GM12878 (cell line): ENCODE results near the gene KIF21B. TPM values are rescaled to one million over a fixed set of nuclear protein-coding genes. Genes with fewer than 3 reads are reported as not detected.

ENCODE experiments used
- ATAC-seq: fragments of 200-7000 bp; cut with Tn5 transposase; 3 replicates; pipeline ENCODE4 v1.9.1; 2020; ENCODE audit warnings: mild to moderate bottlenecking, moderate library complexity
- BruUV-seq: library from RNA; stranded (reverse); fragments of 400-500 nt; replicated peaks from 2 replicates; lab custom pipeline; 2021; lab: Mats Ljungman, UMichigan
- CTCF ChIA-PET: fragments of 300-600 bp; sonication (Branson Sonifier 250); formaldehyde crosslinking; extraction: SDS; loops from one replicate; lab custom pipeline; 2021; ENCODE audit warnings: inconsistent platforms; lab: Yijun Ruan, JAX
- POLR2A ChIA-PET: fragments of 350-600 bp; formaldehyde crosslinking; extraction: SDS; loops from one replicate; lab custom pipeline; 2021; ENCODE audit warnings: inconsistent platforms; lab: Charles Lee
- RAD21 ChIA-PET: fragments of 300-600 bp; sonication (Branson Sonifier 250); formaldehyde crosslinking; loops from one replicate; lab custom pipeline; 2023; ENCODE audit warnings: antibody characterized with exemption; ENCODE audit not compliant: unreplicated experiment; lab: Charles Lee
- SMC1A ChIA-PET: fragments of 300-600 bp; sonication (Branson Sonifier 250); formaldehyde crosslinking; loops from one replicate; lab custom pipeline; 2023; ENCODE audit not compliant: unreplicated experiment, uncharacterized antibody; lab: Charles Lee
- DNase-seq: peaks from one replicate; pipeline ENCODE4 v3.0.0-alpha.2; 2011; ENCODE audit warnings: low read depth, low spot score
- FAIRE-seq: peaks from 3 replicates; lab custom pipeline; 2011; peaks lifted over from hg19 to GRCh38; lab: Jason Lieb, UNC
- H2AFZ ChIP-seq: 2 replicates; pipeline ENCODE4 v1.6.0; 2011; ENCODE audit warnings: low read depth, low read length, control low read depth; ENCODE audit not compliant: control insufficient read depth
- H3K27ac ChIP-seq: 2 replicates; pipeline ENCODE4 v1.5.1; 2011; ENCODE audit warnings: control low read depth; ENCODE audit not compliant: control insufficient read depth, insufficient read depth
- H3K27me3 ChIP-seq, 2 experiments: replicated peaks in 1 of 2; 2 replicates each; pipeline versions ENCODE4 v1.6.0 to v1.6.1; 2011; ENCODE audit warnings: low read length in 1 of 2; ENCODE audit not compliant: control insufficient read depth in 2 of 2, insufficient read depth in 2 of 2
- H3K36me3 ChIP-seq, 2 experiments: 2 replicates each; pipeline ENCODE4 v1.5.1; 2011; ENCODE audit warnings: low read length in 1 of 2; ENCODE audit not compliant: control insufficient read depth in 2 of 2, insufficient read depth in 2 of 2
- H3K4me1 ChIP-seq: 2 replicates; pipeline ENCODE4 v1.6.1; 2011; ENCODE audit warnings: mild to moderate bottlenecking, low read length, moderate library complexity, mixed read lengths; ENCODE audit not compliant: control insufficient read depth, insufficient read depth
- H3K4me2 ChIP-seq: 2 replicates; pipeline ENCODE4 v1.6.0; 2011; ENCODE audit warnings: control low read depth; ENCODE audit not compliant: control insufficient read depth, insufficient read depth
- H3K4me3 ChIP-seq: fragments of 200-600 bp; sonication (generic); 2 replicates; pipeline ENCODE4 v1.5.1; 2016
- H3K79me2 ChIP-seq: 2 replicates; pipeline ENCODE4 v1.6.0; 2011; ENCODE audit warnings: low read length; ENCODE audit not compliant: control insufficient read depth, insufficient read depth
- H3K9ac ChIP-seq: 2 replicates; pipeline ENCODE4 v1.8.0; 2011; ENCODE audit warnings: low read length, control low read depth, mixed read lengths; ENCODE audit not compliant: control insufficient read depth, insufficient read depth
- H3K9me3 ChIP-seq: replicated peaks from 3 replicates; pipeline ENCODE4 v1.5.1; 2011; ENCODE audit warnings: mild to moderate bottlenecking, low read length; ENCODE audit not compliant: control insufficient read depth, insufficient read depth
- H4K20me1 ChIP-seq: 2 replicates; pipeline ENCODE4 v1.6.0; 2011; ENCODE audit not compliant: control insufficient read depth, insufficient read depth
- EP300 ChIP-seq, 2 experiments: fragments of 150-350 bp in 1 of 2; IDR thresholded peaks; 2 replicates each; pipeline ENCODE4 v1.6.1; 2011 to 2012; ENCODE audit warnings: low read depth in 2 of 2, low read length in 2 of 2, borderline replicate concordance in 1 of 2, improper control_type of control experiment in 1 of 2, inconsistent platforms in 1 of 2; ENCODE audit not compliant: control insufficient read depth in 1 of 2
- HDAC2 ChIP-seq: fragments of 200-600 bp; sonication (generic); IDR thresholded peaks from 2 replicates; pipeline ENCODE4 v1.6.1; 2017
- KLF5 ChIP-seq: fragments of 450-650 bp; IDR thresholded peaks from 2 replicates; pipeline ENCODE4 v1.6.1; 2014; ENCODE audit warnings: mild to moderate bottlenecking; ENCODE audit not compliant: partially characterized antibody
- MYC ChIP-seq: IDR thresholded peaks from 2 replicates; pipeline ENCODE4 v1.6.1; 2011; ENCODE audit warnings: mild to moderate bottlenecking, low read length, moderate library complexity, inconsistent platforms; ENCODE audit not compliant: insufficient read depth, insufficient replicate concordance, insufficient read length, severe bottlenecking
- NFIC ChIP-seq: IDR thresholded peaks from 2 replicates; pipeline ENCODE4 v1.6.1; 2012; ENCODE audit warnings: low read depth, mild to moderate bottlenecking, inconsistent platforms, low read length, moderate library complexity
- NFXL1 ChIP-seq: fragments of 450-650 bp; IDR thresholded peaks from 2 replicates; pipeline ENCODE4 v1.6.1; 2017; ENCODE audit warnings: antibody characterized with exemption, mild to moderate bottlenecking, borderline replicate concordance
- NFYA ChIP-seq: IDR thresholded peaks from 2 replicates; pipeline ENCODE4 v1.6.1; 2011; ENCODE audit warnings: low read depth, mild to moderate bottlenecking, low read length, improper control_type of control experiment, borderline replicate concordance
- SREBF2 ChIP-seq: IDR thresholded peaks from 2 replicates; pipeline ENCODE4 v1.6.1; 2012; ENCODE audit warnings: mild to moderate bottlenecking, low read length
- TAF1 ChIP-seq: IDR thresholded peaks from 2 replicates; pipeline ENCODE4 v1.6.1; 2011; ENCODE audit warnings: mild to moderate bottlenecking, low read depth, low read length, borderline replicate concordance
- ZNF592 ChIP-seq: fragments of 450-650 bp; IDR thresholded peaks from 2 replicates; pipeline ENCODE4 v1.6.1; 2017; ENCODE audit warnings: mild to moderate bottlenecking, moderate library complexity
- WGBS: methylation state at CpG from one replicate; pipeline ENCODE4 v1.1.6; 2016; ENCODE audit warnings: low lambda C conversion rate; ENCODE audit not compliant: insufficient replicate concordance, insufficient coverage; ENCODE audit errors: missing lambda C conversion rate; 5-methylcytosine and 5-hydroxymethylcytosine counted together
- in situ Hi-C: fragments of 300-500 bp; cut with MboI; formaldehyde crosslinking; loops from 9 replicates; pipeline ENCODE4 v1.14.3; 2018; ENCODE audit warnings: mixed read lengths
- intact Hi-C: fragments of 100-400 bp; cut with micrococcal nuclease; formaldehyde crosslinking; loops from one replicate; pipeline ENCODE4 v1.14.2; 2022; ENCODE audit not compliant: unreplicated experiment
- polyA plus RNA-seq, 11 experiments: library from polyadenylated mRNA; depleted of rRNA in 4 of 11; unstranded in 6 of 11; stranded (reverse) in 5 of 11; fragments of >200 nt; fragmentation: Nextera tagmentation in 4 of 11; fragmentation: Illumina TruSeq in 1 of 11; extraction: Ambion mirVana in 4 of 11; extraction: Trizol in 1 of 11; gene quantifications; 1 replicate in 1 of 11; 2 replicates in 10 of 11; pipeline versions ENCODE4 v1.2.1 to v1.2.3, GENCODE V29; 2011 to 2016; ENCODE audit warnings: inconsistent platforms in 2 of 11, missing spikeins in 2 of 11, low read depth in 1 of 11
- total RNA-seq, 4 experiments: library from RNA; depleted of rRNA in 3 of 4; stranded (reverse); fragments of >200 nt in 3 of 4; fragmentation: Illumina TruSeq in 1 of 4; extraction: Trizol in 1 of 4; gene quantifications; 2 replicates each; pipeline versions ENCODE4 v1.2.1 to v1.2.3, GENCODE V29; 2013 to 2021
- TF ChIP-seq, protein P1 (sequence below): IDR thresholded peaks from 2 replicates; pipeline ENCODE4 v1.6.1; 2012; ENCODE audit warnings: improper control_type of control experiment, low read depth, low read length; ENCODE audit not compliant: insufficient replicate concordance
- TF ChIP-seq, protein P2 (sequence below): fragments of 150-350 bp; IDR thresholded peaks from 2 replicates; pipeline ENCODE4 v1.6.1; 2014; ENCODE audit warnings: mild to moderate bottlenecking, low read depth, low read length
- TF ChIP-seq, protein P3 (sequence below): IDR thresholded peaks from 2 replicates; pipeline ENCODE4 v1.6.1; 2012; ENCODE audit warnings: low read depth, low read length, improper control_type of control experiment

Gene KIF21B
- total and polyA plus RNA-seq, 10 of the 15 experiments (the other 5 are each of a cell fraction or from before 2014, with no cell fraction given), result 2.3 to 47.7 (median 12.6) TPM

DNA sequence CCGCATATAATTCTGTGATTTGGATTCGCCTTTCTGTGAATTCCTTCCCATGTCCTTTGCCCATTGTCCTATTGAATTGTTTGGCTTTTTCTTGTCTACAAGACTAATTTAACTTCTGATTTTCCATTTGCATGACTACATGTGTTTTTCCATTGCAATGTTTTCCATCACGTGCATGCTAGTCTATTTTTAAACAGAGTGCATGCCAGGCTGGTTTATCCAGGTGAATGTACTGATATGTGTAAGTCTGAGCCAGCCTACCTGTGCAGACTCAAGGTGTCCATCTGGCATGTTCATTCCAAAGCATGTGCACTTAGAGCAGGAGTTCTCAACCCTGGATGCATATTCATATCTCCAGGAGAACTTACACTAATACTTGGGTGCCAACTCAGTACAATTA, 69.1 kb downstream of the KIF21B start:
- Histone ChIP-seq H3K27me3 (no peaks in the 10 kb centered on the region), H3K4me3 (no peak overlapping the region), H4K20me1 (no peaks in the 10 kb centered on the region), H2AFZ (no peak overlapping the region), H3K4me2 (no peak overlapping the region), H3K9me3 (no peaks in the 10 kb centered on the region), H3K79me2 (no peaks in the 10 kb centered on the region), H3K36me3 (no peaks in the 10 kb centered on the region), H3K27ac (no peak overlapping the region), H3K4me1 (no peaks in the 10 kb centered on the region), H3K9ac (no peak overlapping the region)
- RAD21 ChIA-PET, result interaction anchor here (1.0 kb wide), 1 partner anchor 47 kb away, joined by 3 read pairs; no protein-coding TSS in a partner anchor
- CTCF ChIA-PET, result no interaction called here
- POLR2A ChIA-PET, result no interaction called here
- no peak for FAIRE-seq
- no peak for ATAC-seq
- BruUV-seq, result no TSS peak
- in situ Hi-C loops (no loop called here), intact Hi-C loops (no loop called here)
- SMC1A ChIA-PET, result no interaction called here
- 44% methylated on average over 3 of the region's 3 CpGs for WGBS
- no peak for DNase-seq
- TF ChIP-seq HDAC2 (no peak), SREBF2 (no peak), TAF1 (no peak), NFIC (no peak), NFYA (no peak), ZNF592 (no peak), NFXL1 (no peak), EP300 (IDR thresholded peaks at IDR 0.05; ENCODE audit: borderline replicate concordance in 1 of 2, control insufficient read depth in 1 of 2, low read depth in 2 of 2, low read length in 2 of 2) (no peak), MYC (no peak), KLF5 (no peak)
- TF ChIP-seq, protein P1, sequence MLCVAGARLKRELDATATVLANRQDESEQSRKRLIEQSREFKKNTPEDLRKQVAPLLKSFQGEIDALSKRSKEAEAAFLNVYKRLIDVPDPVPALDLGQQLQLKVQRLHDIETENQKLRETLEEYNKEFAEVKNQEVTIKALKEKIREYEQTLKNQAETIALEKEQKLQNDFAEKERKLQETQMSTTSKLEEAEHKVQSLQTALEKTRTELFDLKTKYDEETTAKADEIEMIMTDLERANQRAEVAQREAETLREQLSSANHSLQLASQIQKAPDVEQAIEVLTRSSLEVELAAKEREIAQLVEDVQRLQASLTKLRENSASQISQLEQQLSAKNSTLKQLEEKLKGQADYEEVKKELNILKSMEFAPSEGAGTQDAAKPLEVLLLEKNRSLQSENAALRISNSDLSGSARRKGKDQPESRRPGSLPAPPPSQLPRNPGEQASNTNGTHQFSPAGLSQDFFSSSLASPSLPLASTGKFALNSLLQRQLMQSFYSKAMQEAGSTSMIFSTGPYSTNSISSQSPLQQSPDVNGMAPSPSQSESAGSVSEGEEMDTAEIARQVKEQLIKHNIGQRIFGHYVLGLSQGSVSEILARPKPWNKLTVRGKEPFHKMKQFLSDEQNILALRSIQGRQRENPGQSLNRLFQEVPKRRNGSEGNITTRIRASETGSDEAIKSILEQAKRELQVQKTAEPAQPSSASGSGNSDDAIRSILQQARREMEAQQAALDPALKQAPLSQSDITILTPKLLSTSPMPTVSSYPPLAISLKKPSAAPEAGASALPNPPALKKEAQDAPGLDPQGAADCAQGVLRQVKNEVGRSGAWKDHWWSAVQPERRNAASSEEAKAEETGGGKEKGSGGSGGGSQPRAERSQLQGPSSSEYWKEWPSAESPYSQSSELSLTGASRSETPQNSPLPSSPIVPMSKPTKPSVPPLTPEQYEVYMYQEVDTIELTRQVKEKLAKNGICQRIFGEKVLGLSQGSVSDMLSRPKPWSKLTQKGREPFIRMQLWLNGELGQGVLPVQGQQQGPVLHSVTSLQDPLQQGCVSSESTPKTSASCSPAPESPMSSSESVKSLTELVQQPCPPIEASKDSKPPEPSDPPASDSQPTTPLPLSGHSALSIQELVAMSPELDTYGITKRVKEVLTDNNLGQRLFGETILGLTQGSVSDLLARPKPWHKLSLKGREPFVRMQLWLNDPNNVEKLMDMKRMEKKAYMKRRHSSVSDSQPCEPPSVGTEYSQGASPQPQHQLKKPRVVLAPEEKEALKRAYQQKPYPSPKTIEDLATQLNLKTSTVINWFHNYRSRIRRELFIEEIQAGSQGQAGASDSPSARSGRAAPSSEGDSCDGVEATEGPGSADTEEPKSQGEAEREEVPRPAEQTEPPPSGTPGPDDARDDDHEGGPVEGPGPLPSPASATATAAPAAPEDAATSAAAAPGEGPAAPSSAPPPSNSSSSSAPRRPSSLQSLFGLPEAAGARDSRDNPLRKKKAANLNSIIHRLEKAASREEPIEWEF, result no peak
- TF ChIP-seq, protein P2, sequence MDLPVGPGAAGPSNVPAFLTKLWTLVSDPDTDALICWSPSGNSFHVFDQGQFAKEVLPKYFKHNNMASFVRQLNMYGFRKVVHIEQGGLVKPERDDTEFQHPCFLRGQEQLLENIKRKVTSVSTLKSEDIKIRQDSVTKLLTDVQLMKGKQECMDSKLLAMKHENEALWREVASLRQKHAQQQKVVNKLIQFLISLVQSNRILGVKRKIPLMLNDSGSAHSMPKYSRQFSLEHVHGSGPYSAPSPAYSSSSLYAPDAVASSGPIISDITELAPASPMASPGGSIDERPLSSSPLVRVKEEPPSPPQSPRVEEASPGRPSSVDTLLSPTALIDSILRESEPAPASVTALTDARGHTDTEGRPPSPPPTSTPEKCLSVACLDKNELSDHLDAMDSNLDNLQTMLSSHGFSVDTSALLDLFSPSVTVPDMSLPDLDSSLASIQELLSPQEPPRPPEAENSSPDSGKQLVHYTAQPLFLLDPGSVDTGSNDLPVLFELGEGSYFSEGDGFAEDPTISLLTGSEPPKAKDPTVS, result no peak
- TF ChIP-seq, protein P3, sequence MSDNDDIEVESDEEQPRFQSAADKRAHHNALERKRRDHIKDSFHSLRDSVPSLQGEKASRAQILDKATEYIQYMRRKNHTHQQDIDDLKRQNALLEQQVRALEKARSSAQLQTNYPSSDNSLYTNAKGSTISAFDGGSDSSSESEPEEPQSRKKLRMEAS, result no peak
